ENCODE results near the gene PROK2. TPM values are rescaled to one million over a fixed set of nuclear protein-coding genes. Genes with fewer than 3 reads are reported as not detected.

PROK2 gene
- total and polyA plus RNA-seq, 2 experiments from 2014 or later = not detected

- DNase-seq (ENCODE audit: low read depth in 1 of 2, low spot score in 1 of 2) = no peak
- Histone ChIP-seq H3K27me3 (no peaks in the 10 kb centered on the region), H3K4me3 (no peak overlapping the region), H3K9me3 (ENCODE audit: low read depth) (no peaks in the 10 kb centered on the region), H3K36me3 (no peaks in the 10 kb centered on the region), H3K4me1 (ENCODE audit: low read depth) (no peaks in the 10 kb centered on the region), H3K27ac (no peak overlapping the region)
- TF ChIP-seq CTCF (IDR thresholded peaks at IDR 0.05; ENCODE audit: low read depth, low read length) = no peak
Measured at GRCh38 chr3:71801986-71802385, 17.0 kb upstream of the PROK2 start.

GRCh38 chr3:71800023-71800422 lies 15.1 kb upstream of the PROK2 start:
- Histone ChIP-seq H3K36me3 (no peaks in the 10 kb centered on the region), H3K9me3 (ENCODE audit: low read depth) (no peaks in the 10 kb centered on the region), H3K27ac (no peak overlapping the region), H3K27me3 (no peaks in the 10 kb centered on the region), H3K4me3 (no peak overlapping the region), H3K4me1 (ENCODE audit: low read depth) (no peaks in the 10 kb centered on the region)
- no peak for TF ChIP-seq CTCF (IDR thresholded peaks at IDR 0.05; ENCODE audit: low read depth, low read length)
- DNase-seq (ENCODE audit: low read depth in 1 of 2, low spot score in 1 of 2) = no peak

- no peak overlapping the region for H3K27ac ChIP-seq
- no peak overlapping the region for H3K4me3 ChIP-seq
- H3K4me1 ChIP-seq (ENCODE audit: low read depth) = no peaks in the 10 kb centered on the region
- H3K9me3 ChIP-seq (ENCODE audit: low read depth) = no peaks in the 10 kb centered on the region
- H3K27me3 ChIP-seq = no peaks in the 10 kb centered on the region
- no peaks in the 10 kb centered on the region for H3K36me3 ChIP-seq
- no peak for TF ChIP-seq CTCF (IDR thresholded peaks at IDR 0.05; ENCODE audit: low read depth, low read length)
- no peak for DNase-seq (ENCODE audit: low read depth in 1 of 2, low spot score in 1 of 2)
Measured at GRCh38 chr3:71797455-71797854, 12.5 kb upstream of the PROK2 start.

- no peaks in the 10 kb centered on the region for H3K4me1 ChIP-seq (ENCODE audit: low read depth)
- TF ChIP-seq CTCF (IDR thresholded peaks at IDR 0.05; ENCODE audit: low read depth, low read length) = no peak
- H3K4me3 ChIP-seq = no peak overlapping the region
- no peak for DNase-seq (ENCODE audit: low read depth in 1 of 2, low spot score in 1 of 2)
- no peaks in the 10 kb centered on the region for H3K9me3 ChIP-seq (ENCODE audit: low read depth)
- no peaks in the 10 kb centered on the region for H3K27me3 ChIP-seq
- H3K27ac ChIP-seq = no peak overlapping the region
- H3K36me3 ChIP-seq = no peaks in the 10 kb centered on the region
Measured at GRCh38 chr3:71796290-71796689, 11.3 kb upstream of the PROK2 start.

GRCh38 chr3:71791634-71792033 lies 6.7 kb upstream of the PROK2 start:
- no peak for DNase-seq (ENCODE audit: low read depth in 1 of 2, low spot score in 1 of 2)
- no peak for TF ChIP-seq CTCF (IDR thresholded peaks at IDR 0.05; ENCODE audit: low read depth, low read length)
- H3K27me3 ChIP-seq = peaks cover 11% of the 10 kb centered on the region

GRCh38 chr3:71789922-71790321 lies 5.0 kb upstream of the PROK2 start:
- TF ChIP-seq CTCF (IDR thresholded peaks at IDR 0.05; ENCODE audit: low read depth, low read length) = no peak
- no peak for DNase-seq (ENCODE audit: low read depth in 1 of 2, low spot score in 1 of 2)
- no peaks in the 10 kb centered on the region for H3K36me3 ChIP-seq
- H3K27me3 ChIP-seq = peaks cover 28% of the 10 kb centered on the region
- H3K4me3 ChIP-seq = no peak overlapping the region
- H3K9me3 ChIP-seq (ENCODE audit: low read depth) = no peaks in the 10 kb centered on the region
- no peaks in the 10 kb centered on the region for H3K4me1 ChIP-seq (ENCODE audit: low read depth)
- no peak overlapping the region for H3K27ac ChIP-seq

More at GRCh38 chr3:71791634-71792033, 6.7 kb upstream of the PROK2 start:
- H3K9me3 ChIP-seq (ENCODE audit: low read depth) = no peaks in the 10 kb centered on the region
- no peaks in the 10 kb centered on the region for H3K36me3 ChIP-seq
- H3K4me3 ChIP-seq = no peak overlapping the region
- H3K4me1 ChIP-seq (ENCODE audit: low read depth) = no peaks in the 10 kb centered on the region
- no peak overlapping the region for H3K27ac ChIP-seq
